ENCODE results near the gene KCNK16. TPM values are rescaled to one million over a fixed set of nuclear protein-coding genes. Genes with fewer than 3 reads are reported as not detected.

KCNK16 gene
- total RNA-seq, 1 experiment from 2014 or later: not detected

- BruUV-seq (replicated peaks): no TSS peak
- intact Hi-C loops (cut with micrococcal nuclease; ENCODE audit: unreplicated experiment): no loop called here
Measured at GRCh38 chr6:39367700-39368099, 45.2 kb upstream of the KCNK16 start.

GRCh38 chr6:39366931-39367618, 44.6 kb upstream of the KCNK16 start:
- TF ChIP-seq CTCF (conservative IDR thresholded peaks at IDR 0.05) (no peak), EZH2 (IDR thresholded peaks at IDR 0.05; ENCODE audit: low read depth) (no peak)
- no peak overlapping the region for H3K27ac ChIP-seq
- CTCF ChIA-PET: interaction anchor here (0.6 kb wide), 1 partner anchor 11 kb away, joined by 3 read pairs; no protein-coding TSS in a partner anchor
- no peaks in the 10 kb centered on the region for H3K9me3 ChIP-seq (ENCODE audit: insufficient read depth, low read depth)
- no peaks in the 10 kb centered on the region for H3K4me1 ChIP-seq (replicated peaks; ENCODE audit: insufficient read depth)
- H3K4me3 ChIP-seq: no peak overlapping the region
- intact Hi-C loops (cut with micrococcal nuclease; ENCODE audit: unreplicated experiment): no loop called here
- no peaks in the 10 kb centered on the region for H3K79me2 ChIP-seq (ENCODE audit: low read depth)
- no peak for DNase-seq
- POLR2A ChIA-PET (ENCODE audit: unreplicated experiment): no interaction called here
- no peaks in the 10 kb centered on the region for H3K36me3 ChIP-seq (ENCODE audit: low read depth)
- H2AFZ ChIP-seq: no peak overlapping the region
- no peaks in the 10 kb centered on the region for H3K9me2 ChIP-seq (ENCODE audit: insufficient read depth)
- BruUV-seq (replicated peaks): no TSS peak
- no peak overlapping the region for H3K4me2 ChIP-seq
- no peaks in the 10 kb centered on the region for H4K20me1 ChIP-seq (ENCODE audit: insufficient read depth)
- no peaks in the 10 kb centered on the region for H3F3A ChIP-seq (ENCODE audit: insufficient read depth, low read depth)
- peaks cover 87% of the 10 kb centered on the region for H3K27me3 ChIP-seq (ENCODE audit: insufficient read depth, low read depth)

More at GRCh38 chr6:39367700-39368099, 45.2 kb upstream of the KCNK16 start:
- no peak for DNase-seq
- POLR2A ChIA-PET (ENCODE audit: unreplicated experiment): no interaction called here
- Histone ChIP-seq H3K4me2 (no peak overlapping the region), H4K20me1 (ENCODE audit: insufficient read depth) (no peaks in the 10 kb centered on the region), H3K27ac (no peak overlapping the region), H3K79me2 (ENCODE audit: low read depth) (no peaks in the 10 kb centered on the region), H3K4me3 (no peak overlapping the region), H3K9me2 (ENCODE audit: insufficient read depth) (no peaks in the 10 kb centered on the region), H3F3A (ENCODE audit: insufficient read depth, low read depth) (no peaks in the 10 kb centered on the region), H3K9me3 (ENCODE audit: insufficient read depth, low read depth) (no peaks in the 10 kb centered on the region), H3K4me1 (replicated peaks; ENCODE audit: insufficient read depth) (no peaks in the 10 kb centered on the region), H3K36me3 (ENCODE audit: low read depth) (no peaks in the 10 kb centered on the region), H3K27me3 (ENCODE audit: insufficient read depth, low read depth) (peaks cover 90% of the 10 kb centered on the region), H2AFZ (no peak overlapping the region)
- CTCF ChIA-PET: no interaction called here
- TF ChIP-seq EZH2 (IDR thresholded peaks at IDR 0.05; ENCODE audit: low read depth) (no peak), CTCF (conservative IDR thresholded peaks at IDR 0.05) (no peak)

GRCh38 chr6:39365281-39366074, 43.0 kb upstream of the KCNK16 start:
- no peaks in the 10 kb centered on the region for H3K9me2 ChIP-seq (ENCODE audit: insufficient read depth)
- no peak overlapping the region for H2AFZ ChIP-seq
- ChIA-PET POLR2A (ENCODE audit: unreplicated experiment) (no interaction called here), CTCF (interaction anchor here (0.6 kb wide), 1 partner anchor 530 kb away, joined by 3 read pairs; no protein-coding TSS in a partner anchor)
- intact Hi-C loops (cut with micrococcal nuclease; ENCODE audit: unreplicated experiment): no loop called here
- no peak overlapping the region for H3K4me3 ChIP-seq
- no peaks in the 10 kb centered on the region for H3K9me3 ChIP-seq (ENCODE audit: insufficient read depth, low read depth)
- DNase-seq: no peak
- H3K36me3 ChIP-seq (ENCODE audit: low read depth): no peaks in the 10 kb centered on the region
- H4K20me1 ChIP-seq (ENCODE audit: insufficient read depth): no peaks in the 10 kb centered on the region
- no TSS peak for BruUV-seq (replicated peaks)
- H3F3A ChIP-seq (ENCODE audit: insufficient read depth, low read depth): no peaks in the 10 kb centered on the region
- peaks cover 81% of the 10 kb centered on the region for H3K27me3 ChIP-seq (ENCODE audit: insufficient read depth, low read depth)
- H3K4me1 ChIP-seq (replicated peaks; ENCODE audit: insufficient read depth): no peaks in the 10 kb centered on the region
- no peaks in the 10 kb centered on the region for H3K79me2 ChIP-seq (ENCODE audit: low read depth)
- no peak for TF ChIP-seq EZH2 (IDR thresholded peaks at IDR 0.05; ENCODE audit: low read depth)
- TF ChIP-seq CTCF (conservative IDR thresholded peaks at IDR 0.05): no peak
- no peak overlapping the region for H3K27ac ChIP-seq
- no peak overlapping the region for H3K4me2 ChIP-seq

Measured in PC-9 (cell line).